ENCODE results near the gene MYLK.

- no peak for TF ChIP-seq CTCF (IDR thresholded peaks at IDR 0.05)
- no peak for TF ChIP-seq POLR2A (IDR thresholded peaks at IDR 0.05)
Measured at GRCh38 chr3:123708531-123708930, 175.6 kb downstream of the MYLK start.
